Mucosa of descending colon (tissue), 3 donors: ENCODE results near the gene MILR1. TPM values are rescaled to one million over a fixed set of nuclear protein-coding genes. Genes with fewer than 3 reads are reported as not detected.
"Not testable (repeated sequence)": the region's sequence is repeated elsewhere in the genome, so short reads cannot be mapped to it uniquely, and the experiment has no call there.

Experiments
- ATAC-seq: fragments of 200-7000 bp; cut with Tn5 transposase; one replicate; pipeline ENCODE4 v1.9.1; 2020; ENCODE audit warnings: mild to moderate bottlenecking, moderate library complexity
- DNase-seq, 3 donors: peaks; one replicate each; pipeline ENCODE4 v3.0.0-alpha.2; 2020
- H3K36me3 ChIP-seq: fragments of 200-600 bp; one replicate; pipeline ENCODE4 v1.8.0; 2021; ENCODE audit warnings: low read depth, mild to moderate bottlenecking
- H3K4me1 ChIP-seq: fragments of 200-600 bp; one replicate; pipeline ENCODE4 v1.8.0; 2021; ENCODE audit warnings: low read depth, mild to moderate bottlenecking
- H3K4me3 ChIP-seq: fragments of 200-600 bp; one replicate; pipeline ENCODE4 v1.8.0; 2021; ENCODE audit warnings: mild to moderate bottlenecking
- H3K9me3 ChIP-seq: fragments of 200-600 bp; one replicate; pipeline ENCODE4 v1.8.0; 2021; ENCODE audit warnings: mild to moderate bottlenecking
- intact Hi-C, 2 donors: fragments of 100-400 bp; cut with DNase I in 1 of 2; cut with micrococcal nuclease in 1 of 2; formaldehyde crosslinking; loops; one replicate each; pipeline versions ENCODE4 v1.11.0 to v1.11.1; 2022; cut with DNase I, micrococcal nuclease
- total RNA-seq, 3 donors: library from RNA; stranded (reverse); fragmentation: NEBNext Ultra II Directional in 2 of 3; extraction: Animal tissue kit (Norgen Biotek cat#: 25700) in 2 of 3; gene quantifications; one replicate each; pipeline versions ENCODE4 v1.2.1 to v1.2.4, GENCODE V29; 2021 to 2023
- TF ChIP-seq, protein P1 (sequence below): fragments of 200-600 bp; IDR thresholded peaks from one replicate; pipeline ENCODE4 v1.8.0; 2022; ENCODE audit warnings: antibody characterized with exemption, mild to moderate bottlenecking
- donor health status: DM: no; HTN: no; CAD: no; lungs with moderate emphysema.
- donor health status: DM: no; HTN: no; CAD: no.
- donor health status: DM: no; HTN: yes; CAD: no.

MILR1 gene
- total RNA-seq, 3 donors from 2014 or later: 4.4 to 4.6 (median 4.6) TPM

DNA sequence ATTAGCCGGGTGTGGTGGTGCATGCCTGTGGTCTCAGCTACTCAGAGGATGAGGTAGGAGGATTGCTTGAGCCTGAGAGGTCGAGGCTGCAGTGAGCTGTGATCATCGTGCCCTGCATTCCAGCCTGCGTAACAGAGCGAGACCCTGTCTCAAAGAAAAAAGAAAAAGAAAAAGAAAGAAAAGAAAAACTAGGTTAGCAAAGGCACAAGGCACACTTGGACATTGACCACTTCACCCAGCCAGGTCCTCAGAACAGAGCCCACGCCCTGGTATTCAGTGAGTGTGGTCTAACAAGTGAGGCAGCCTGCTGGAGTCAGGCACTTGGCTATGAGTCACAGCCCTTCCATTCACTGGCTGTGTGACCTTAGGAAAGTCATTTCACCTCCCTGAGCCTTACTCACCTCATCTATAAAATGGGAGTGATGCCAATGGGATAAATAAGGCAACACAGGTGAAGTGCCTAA is 10.4 kb downstream of the MILR1 start:
- H3K4me1 ChIP-seq: no peaks in the 10 kb centered on the region
- no peaks in the 10 kb centered on the region for H3K9me3 ChIP-seq
- no peak overlapping the region for H3K4me3 ChIP-seq
- no peaks in the 10 kb centered on the region for H3K36me3 ChIP-seq
- intact Hi-C loops: no loop called here
- DNase-seq (no peak), ATAC-seq (peak; percentile 87)
- TF ChIP-seq, protein P1, sequence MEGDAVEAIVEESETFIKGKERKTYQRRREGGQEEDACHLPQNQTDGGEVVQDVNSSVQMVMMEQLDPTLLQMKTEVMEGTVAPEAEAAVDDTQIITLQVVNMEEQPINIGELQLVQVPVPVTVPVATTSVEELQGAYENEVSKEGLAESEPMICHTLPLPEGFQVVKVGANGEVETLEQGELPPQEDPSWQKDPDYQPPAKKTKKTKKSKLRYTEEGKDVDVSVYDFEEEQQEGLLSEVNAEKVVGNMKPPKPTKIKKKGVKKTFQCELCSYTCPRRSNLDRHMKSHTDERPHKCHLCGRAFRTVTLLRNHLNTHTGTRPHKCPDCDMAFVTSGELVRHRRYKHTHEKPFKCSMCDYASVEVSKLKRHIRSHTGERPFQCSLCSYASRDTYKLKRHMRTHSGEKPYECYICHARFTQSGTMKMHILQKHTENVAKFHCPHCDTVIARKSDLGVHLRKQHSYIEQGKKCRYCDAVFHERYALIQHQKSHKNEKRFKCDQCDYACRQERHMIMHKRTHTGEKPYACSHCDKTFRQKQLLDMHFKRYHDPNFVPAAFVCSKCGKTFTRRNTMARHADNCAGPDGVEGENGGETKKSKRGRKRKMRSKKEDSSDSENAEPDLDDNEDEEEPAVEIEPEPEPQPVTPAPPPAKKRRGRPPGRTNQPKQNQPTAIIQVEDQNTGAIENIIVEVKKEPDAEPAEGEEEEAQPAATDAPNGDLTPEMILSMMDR: no peak

DNA sequence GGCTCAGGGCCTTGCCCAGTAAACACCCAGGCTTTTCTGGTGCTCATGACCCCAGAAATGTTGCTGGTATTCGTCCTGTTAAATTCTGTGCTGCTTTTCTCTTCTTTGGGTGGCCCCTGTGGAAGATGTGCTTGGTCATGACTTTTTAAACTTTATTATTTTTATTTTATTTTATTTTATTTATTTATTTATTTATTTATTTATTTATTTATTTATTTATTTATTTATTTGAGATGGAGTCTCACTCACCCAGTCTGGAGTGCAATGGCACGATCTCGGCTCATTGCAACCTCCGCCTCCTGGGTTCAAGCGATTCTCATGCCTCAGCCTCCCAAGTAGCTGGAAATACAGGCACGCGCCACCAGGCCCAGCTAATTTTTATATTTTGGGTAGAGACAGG is 10.9 kb downstream of the MILR1 start:
- H3K4me3 ChIP-seq, H3K9me3 ChIP-seq, intact Hi-C loops, H3K4me1 ChIP-seq, H3K36me3 ChIP-seq, ATAC-seq, DNase-seq: not testable (repeated sequence)

DNA sequence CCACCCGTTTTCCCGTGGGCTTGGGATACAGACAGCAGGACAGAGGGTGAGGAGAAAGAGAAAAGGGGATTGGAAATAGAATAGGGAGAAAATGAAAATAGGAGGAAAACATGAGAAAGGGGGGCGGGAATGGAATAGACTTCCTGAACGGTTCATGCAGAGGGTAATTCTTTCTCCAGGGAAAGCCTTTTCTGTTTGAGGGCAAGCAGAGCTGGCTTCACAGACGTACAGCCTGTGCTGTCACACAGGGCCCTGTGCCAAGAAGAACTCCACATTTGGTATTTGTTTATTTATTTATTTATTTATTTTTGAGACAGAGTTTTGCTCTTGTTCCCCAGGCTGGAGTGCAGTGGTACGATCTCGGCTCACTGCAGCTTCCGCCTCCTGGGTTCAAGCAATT is 12.0 kb downstream of the MILR1 start:
- TF ChIP-seq, protein P1: no peak
- ATAC-seq (no peak), DNase-seq (no peak)
- Histone ChIP-seq H3K4me3 (no peak overlapping the region), H3K9me3 (no peaks in the 10 kb centered on the region), H3K36me3 (no peaks in the 10 kb centered on the region), H3K4me1 (no peaks in the 10 kb centered on the region)
- intact Hi-C loops: no loop called here

DNA sequence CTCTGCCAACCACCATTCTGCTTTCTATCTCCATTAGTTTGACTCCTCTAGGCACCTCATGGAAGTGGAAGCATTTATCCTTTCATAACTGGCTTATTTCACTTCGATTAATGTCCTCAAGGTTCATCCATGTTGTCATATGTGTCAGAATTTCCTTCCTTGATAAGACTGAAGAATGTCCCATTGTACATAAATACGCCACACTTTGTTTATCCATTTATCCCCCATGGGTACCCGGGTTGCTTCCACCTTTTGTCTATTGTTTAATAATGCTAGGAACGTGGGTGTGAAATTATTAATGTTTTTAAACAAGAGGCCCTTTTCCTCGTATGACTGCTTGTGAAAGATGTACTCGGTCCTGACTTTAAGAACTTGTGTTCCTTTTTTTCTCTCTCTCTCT is 12.9 kb downstream of the MILR1 start:
- TF ChIP-seq, protein P1: no peak
- ATAC-seq: no peak
- Histone ChIP-seq H3K9me3 (no peaks in the 10 kb centered on the region), H3K4me1 (no peaks in the 10 kb centered on the region), H3K4me3 (no peak overlapping the region), H3K36me3 (no peaks in the 10 kb centered on the region)
- intact Hi-C loops: no loop called here
- DNase-seq: no peak

DNA sequence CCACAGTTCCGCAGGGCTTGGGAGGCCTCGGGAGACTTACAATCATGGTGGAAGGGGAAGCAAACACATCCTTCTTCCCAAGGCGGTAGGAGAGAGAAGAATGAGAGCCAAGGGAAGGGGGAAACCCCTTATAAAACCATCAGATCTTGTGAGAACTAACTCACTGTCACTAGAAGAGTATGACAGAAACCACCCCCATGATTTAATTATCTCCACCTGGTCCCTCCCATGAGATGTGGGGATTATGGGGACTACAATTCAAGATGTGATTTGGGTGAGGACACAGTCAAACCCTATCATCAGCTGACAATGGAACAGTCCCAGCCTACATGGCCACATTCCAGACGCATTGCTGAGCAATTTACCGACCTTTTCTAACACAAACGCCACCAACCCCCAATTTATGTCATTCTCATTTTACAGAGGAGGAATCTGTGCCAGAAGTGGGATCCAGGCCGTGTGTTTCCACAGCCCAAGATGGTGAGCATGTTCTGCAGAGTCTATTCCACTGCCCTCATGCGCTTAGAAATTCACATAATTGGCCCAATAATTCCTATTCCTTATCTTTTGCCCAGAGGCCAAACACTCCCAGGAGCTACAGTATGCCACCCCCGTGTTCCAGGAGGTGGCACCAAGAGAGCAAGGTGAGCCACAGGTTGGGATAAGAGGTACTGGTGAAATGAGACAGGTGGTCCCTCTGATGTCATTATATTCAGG is 17.3 kb downstream of the MILR1 start:
- intact Hi-C loops: no loop called here
- no peaks in the 10 kb centered on the region for H3K4me1 ChIP-seq
- DNase-seq (no peak), ATAC-seq (no peak)
- H3K9me3 ChIP-seq: no peaks in the 10 kb centered on the region
- TF ChIP-seq, protein P1: no peak
- no peak overlapping the region for H3K4me3 ChIP-seq
- no peaks in the 10 kb centered on the region for H3K36me3 ChIP-seq

DNA sequence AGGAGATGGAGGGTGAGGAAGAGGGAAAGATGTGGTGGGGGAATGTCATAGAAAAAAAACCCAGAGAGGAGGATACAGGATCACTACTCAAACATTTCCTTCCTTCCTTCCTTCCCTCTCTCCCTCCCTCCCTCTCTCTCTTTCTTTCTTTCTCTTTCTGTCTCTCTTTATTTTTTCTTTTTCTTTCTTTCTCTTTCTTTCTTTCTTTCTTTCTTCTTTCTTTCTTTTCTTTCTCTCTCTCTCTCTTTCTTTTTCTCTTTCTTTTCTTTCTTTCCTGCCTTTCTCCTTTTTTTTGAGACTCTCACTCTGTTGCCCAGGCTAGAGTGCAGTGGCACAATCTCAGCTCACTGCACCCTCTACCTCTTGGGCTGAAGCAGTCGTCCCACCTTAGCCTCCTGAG is 17.9 kb downstream of the MILR1 start:
- ATAC-seq, intact Hi-C loops, H3K4me3 ChIP-seq: not testable (repeated sequence)

DNA sequence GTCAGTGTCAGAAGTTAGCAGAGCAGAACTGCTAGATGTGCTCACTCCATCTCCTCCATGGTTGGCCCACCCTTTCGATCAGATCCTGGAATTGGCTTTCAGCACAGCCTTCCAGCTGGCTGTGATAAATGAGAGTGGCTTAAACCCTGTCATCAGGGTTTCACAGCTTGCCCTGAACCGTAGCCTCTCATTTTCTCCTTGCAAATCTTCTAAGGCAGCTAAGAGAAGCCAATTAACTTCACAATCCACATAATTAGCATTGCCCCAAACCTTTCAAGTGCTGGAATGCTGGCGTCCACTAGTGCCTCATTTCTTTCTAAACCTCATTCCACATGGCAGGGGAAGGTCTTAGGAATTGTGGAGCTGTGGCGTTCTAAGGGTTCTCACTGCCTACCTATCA is 21.7 kb downstream of the MILR1 start:
- ATAC-seq (no peak), DNase-seq (no peak)
- TF ChIP-seq, protein P1: no peak
- Histone ChIP-seq H3K9me3 (no peaks in the 10 kb centered on the region), H3K4me1 (no peaks in the 10 kb centered on the region), H3K36me3 (no peaks in the 10 kb centered on the region), H3K4me3 (no peak overlapping the region)
- intact Hi-C loops: no loop called here

More for the DNA sequence above, 17.9 kb downstream of the MILR1 start:
- H3K36me3 ChIP-seq, H3K9me3 ChIP-seq, DNase-seq, H3K4me1 ChIP-seq: not testable (repeated sequence)
